ENCODE results near the gene MNX1.

MNX1 gene

DNA sequence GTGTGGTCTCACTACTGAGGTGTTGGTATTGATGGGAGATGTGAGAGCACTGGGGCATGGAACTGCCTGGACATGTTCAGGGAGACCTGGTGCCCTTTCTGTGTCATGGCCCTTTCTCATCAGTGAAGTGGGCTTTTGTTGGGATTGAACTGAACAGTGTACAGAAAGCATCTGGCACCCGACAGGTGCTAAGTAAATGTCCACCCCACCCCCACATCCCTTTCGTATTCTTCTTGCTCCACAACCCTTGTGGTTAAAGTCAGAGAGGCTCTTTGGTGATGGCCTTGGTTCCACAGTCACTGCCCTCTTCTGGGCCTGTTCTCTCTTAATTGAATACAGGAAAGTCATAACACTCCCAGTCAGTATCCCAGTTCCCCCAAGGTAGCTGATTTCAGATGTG is 55.5 kb downstream of the MNX1 start:
- TF ChIP-seq, protein P1, sequence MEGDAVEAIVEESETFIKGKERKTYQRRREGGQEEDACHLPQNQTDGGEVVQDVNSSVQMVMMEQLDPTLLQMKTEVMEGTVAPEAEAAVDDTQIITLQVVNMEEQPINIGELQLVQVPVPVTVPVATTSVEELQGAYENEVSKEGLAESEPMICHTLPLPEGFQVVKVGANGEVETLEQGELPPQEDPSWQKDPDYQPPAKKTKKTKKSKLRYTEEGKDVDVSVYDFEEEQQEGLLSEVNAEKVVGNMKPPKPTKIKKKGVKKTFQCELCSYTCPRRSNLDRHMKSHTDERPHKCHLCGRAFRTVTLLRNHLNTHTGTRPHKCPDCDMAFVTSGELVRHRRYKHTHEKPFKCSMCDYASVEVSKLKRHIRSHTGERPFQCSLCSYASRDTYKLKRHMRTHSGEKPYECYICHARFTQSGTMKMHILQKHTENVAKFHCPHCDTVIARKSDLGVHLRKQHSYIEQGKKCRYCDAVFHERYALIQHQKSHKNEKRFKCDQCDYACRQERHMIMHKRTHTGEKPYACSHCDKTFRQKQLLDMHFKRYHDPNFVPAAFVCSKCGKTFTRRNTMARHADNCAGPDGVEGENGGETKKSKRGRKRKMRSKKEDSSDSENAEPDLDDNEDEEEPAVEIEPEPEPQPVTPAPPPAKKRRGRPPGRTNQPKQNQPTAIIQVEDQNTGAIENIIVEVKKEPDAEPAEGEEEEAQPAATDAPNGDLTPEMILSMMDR (conservative IDR thresholded peaks at IDR 0.05; ENCODE audit: low read depth), result no peak
- POLR2A ChIA-PET (ENCODE audit: low non-redundant PET), result no interaction called here
- H3K27ac ChIP-seq, result peak overlapping the region; percentile 38
- no peak for DNase-seq (ENCODE audit: low spot score)
- CTCF ChIA-PET, result no interaction called here
